ENCODE results near the gene PPP1R14D.

The PPP1R14D gene

GRCh38 chr15:40773902-40774301 is 54.6 kb downstream of the PPP1R14D start:
- no peak for TF ChIP-seq CTCF (IDR thresholded peaks at IDR 0.05; ENCODE audit: insufficient read depth, missing control alignments)
- no peak for DNase-seq (ENCODE audit: insufficient read length, low spot score)
- FAIRE-seq: no peak

- TF ChIP-seq CTCF (IDR thresholded peaks at IDR 0.05; ENCODE audit: insufficient read depth, missing control alignments): no peak
- DNase-seq (ENCODE audit: insufficient read length, low spot score): no peak
- FAIRE-seq: no peak
These were observed 55.0 kb downstream of the PPP1R14D start for GRCh38 chr15:40773496-40773895.

- no peak for FAIRE-seq
These were observed 56.5 kb downstream of the PPP1R14D start for GRCh38 chr15:40772014-40772413.

GRCh38 chr15:40771242-40771641 is 57.3 kb downstream of the PPP1R14D start:
- DNase-seq (ENCODE audit: insufficient read length, low spot score) (no peak), FAIRE-seq (no peak)
- TF ChIP-seq CTCF (IDR thresholded peaks at IDR 0.05; ENCODE audit: insufficient read depth, missing control alignments): no peak

More at GRCh38 chr15:40772014-40772413, 56.5 kb downstream of the PPP1R14D start:
- no peak for TF ChIP-seq CTCF (IDR thresholded peaks at IDR 0.05; ENCODE audit: insufficient read depth, missing control alignments)
- DNase-seq (ENCODE audit: insufficient read length, low spot score): no peak

- TF ChIP-seq CTCF (IDR thresholded peaks at IDR 0.05; ENCODE audit: insufficient read depth, missing control alignments): no peak
- DNase-seq (ENCODE audit: insufficient read length, low spot score) (no peak), FAIRE-seq (no peak)
These were observed 58.3 kb downstream of the PPP1R14D start for GRCh38 chr15:40770147-40770721.

- DNase-seq (ENCODE audit: insufficient read length, low spot score) (no peak), FAIRE-seq (no peak)
- TF ChIP-seq CTCF (IDR thresholded peaks at IDR 0.05; ENCODE audit: insufficient read depth, missing control alignments): no peak
These were observed 59.0 kb downstream of the PPP1R14D start, which contains the start of gene C15orf62 for GRCh38 chr15:40769274-40770146. Gene C15orf62, plus strand, starts transcription at chr15:40769980. Its CDS starts 516 bp downstream, at chr15:40770496.
